ENCODE results near the gene TRAPPC3L.

TRAPPC3L gene

GRCh38 chr6:116571683-116572000 lies 26.2 kb upstream of the TRAPPC3L start:
- Histone ChIP-seq H3K4me3 (ENCODE audit: severe bottlenecking) (peak overlapping the region; percentile 83), H3K36me3 (ENCODE audit: low read depth) (peaks cover 28% of the 10 kb centered on the region), H3K27ac (ENCODE audit: poor library complexity, severe bottlenecking) (peak overlapping the region; percentile 66), H3K27me3 (ENCODE audit: insufficient read depth, poor library complexity, severe bottlenecking) (no peaks in the 10 kb centered on the region), H3K4me1 (ENCODE audit: insufficient read depth, poor library complexity, severe bottlenecking) (peaks cover 14% of the 10 kb centered on the region), H3K9me3 (ENCODE audit: severe bottlenecking) (no peaks in the 10 kb centered on the region)
- no peak for DNase-seq (ENCODE audit: low spot score)
- TF ChIP-seq, protein P1, sequence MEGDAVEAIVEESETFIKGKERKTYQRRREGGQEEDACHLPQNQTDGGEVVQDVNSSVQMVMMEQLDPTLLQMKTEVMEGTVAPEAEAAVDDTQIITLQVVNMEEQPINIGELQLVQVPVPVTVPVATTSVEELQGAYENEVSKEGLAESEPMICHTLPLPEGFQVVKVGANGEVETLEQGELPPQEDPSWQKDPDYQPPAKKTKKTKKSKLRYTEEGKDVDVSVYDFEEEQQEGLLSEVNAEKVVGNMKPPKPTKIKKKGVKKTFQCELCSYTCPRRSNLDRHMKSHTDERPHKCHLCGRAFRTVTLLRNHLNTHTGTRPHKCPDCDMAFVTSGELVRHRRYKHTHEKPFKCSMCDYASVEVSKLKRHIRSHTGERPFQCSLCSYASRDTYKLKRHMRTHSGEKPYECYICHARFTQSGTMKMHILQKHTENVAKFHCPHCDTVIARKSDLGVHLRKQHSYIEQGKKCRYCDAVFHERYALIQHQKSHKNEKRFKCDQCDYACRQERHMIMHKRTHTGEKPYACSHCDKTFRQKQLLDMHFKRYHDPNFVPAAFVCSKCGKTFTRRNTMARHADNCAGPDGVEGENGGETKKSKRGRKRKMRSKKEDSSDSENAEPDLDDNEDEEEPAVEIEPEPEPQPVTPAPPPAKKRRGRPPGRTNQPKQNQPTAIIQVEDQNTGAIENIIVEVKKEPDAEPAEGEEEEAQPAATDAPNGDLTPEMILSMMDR (IDR thresholded peaks at IDR 0.05; ENCODE audit: poor library complexity, severe bottlenecking) = no peak
- no peak for ATAC-seq (ENCODE audit: low read depth)

DNA sequence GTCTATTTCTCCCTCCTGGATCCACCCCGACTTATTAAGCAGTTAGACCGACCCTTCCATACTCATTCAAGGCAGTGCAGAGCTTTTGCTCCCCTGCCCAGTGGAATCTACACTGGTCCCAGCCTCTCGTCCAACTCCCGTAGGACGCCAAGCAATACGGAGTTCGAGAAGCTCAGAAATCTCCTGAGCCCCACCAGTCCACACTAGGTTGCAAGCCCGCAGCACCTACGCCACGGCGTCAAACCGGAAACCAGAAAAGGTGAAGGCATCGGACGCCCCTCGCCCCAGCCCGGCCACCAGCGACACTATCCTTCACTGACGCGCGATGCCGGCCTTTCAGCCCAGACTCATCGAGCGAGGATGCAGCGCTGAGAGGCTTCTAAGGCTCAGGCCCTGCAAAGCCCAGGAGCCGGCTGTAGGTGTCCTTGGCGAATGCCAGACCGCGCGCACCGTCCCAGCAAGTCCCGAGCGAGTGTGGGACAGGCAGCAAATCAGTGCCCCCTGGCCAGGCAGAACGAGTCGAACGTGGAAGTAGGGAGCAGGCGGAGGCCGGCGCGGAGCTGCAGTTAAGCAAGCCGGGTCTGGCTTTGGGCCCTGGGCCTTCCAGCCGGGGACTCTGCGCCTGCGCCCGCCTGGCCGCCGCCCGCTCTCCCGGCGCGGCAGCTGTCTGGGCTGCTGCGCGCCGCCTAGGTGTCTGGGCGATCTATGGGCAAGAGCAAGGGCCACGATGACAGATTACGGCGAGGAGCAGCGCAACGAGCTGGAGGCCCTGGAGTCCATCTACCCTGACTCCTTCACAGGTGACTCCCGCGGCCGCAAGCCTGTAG lies 25.6 kb upstream of the TRAPPC3L start, which contains the start of gene RWDD1:
Gene RWDD1 (plus strand): TSS at position 649 of the 827 bp plus-strand sequence. CDS start 79 bp downstream, at position 728.
- Histone ChIP-seq H3K4me1 (ENCODE audit: insufficient read depth, poor library complexity, severe bottlenecking) (peaks cover 14% of the 10 kb centered on the region), H3K27ac (ENCODE audit: poor library complexity, severe bottlenecking) (peak within 1 kb of the TSS; percentile 66), H3K4me3 (ENCODE audit: severe bottlenecking) (peak within 1 kb of the TSS; percentile 83), H3K36me3 (ENCODE audit: low read depth) (peaks cover 22% of the 10 kb centered on the region), H3K27me3 (ENCODE audit: insufficient read depth, poor library complexity, severe bottlenecking) (no peaks in the 10 kb centered on the region), H3K9me3 (ENCODE audit: severe bottlenecking) (no peaks in the 10 kb centered on the region)
- ATAC-seq (ENCODE audit: low read depth) (peak; percentile 98), DNase-seq (ENCODE audit: low spot score) (peak; percentile 99)
- TF ChIP-seq, protein P1 (IDR thresholded peaks at IDR 0.05; ENCODE audit: poor library complexity, severe bottlenecking) = no peak

DNA sequence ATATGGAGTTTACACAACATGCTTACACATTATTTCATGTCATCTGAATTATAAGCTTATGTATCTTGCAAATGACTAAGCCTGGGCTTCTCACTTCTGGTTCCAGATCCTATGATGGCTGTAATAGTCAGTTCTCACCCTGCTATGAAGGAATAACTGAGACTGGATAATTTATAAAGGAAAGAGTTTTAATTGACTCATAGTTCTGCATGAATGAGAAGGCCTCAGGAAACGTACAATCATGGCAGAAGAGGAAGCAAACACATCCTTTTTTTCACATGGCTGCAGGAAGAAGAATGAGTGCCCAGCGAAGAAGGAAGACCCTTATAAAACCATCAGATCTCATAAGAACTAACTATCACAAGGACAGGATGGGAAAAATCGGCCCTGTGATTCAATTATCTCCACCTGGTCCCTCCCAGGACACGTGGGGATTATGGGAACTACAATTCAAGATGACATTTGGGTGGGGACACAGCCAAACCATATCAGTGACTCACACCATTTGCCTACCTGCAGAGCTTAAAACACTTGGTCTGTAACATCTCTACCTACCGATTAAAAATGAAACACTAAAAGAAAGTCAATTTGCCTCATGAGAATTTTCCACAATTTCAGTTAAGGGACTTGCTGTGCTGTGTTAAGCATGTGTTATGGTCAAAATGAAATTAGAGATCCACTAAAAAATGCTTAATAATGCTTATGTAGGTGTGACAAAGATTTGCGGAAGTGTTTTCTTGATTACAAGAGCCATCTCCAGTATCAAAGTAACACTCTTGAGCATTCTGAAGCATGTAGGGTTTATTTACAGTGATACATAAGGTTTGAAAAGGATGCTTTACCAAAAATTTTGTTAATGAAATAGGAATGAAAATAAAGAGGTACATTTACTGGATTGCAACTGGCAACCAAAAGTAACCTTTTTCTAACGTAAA lies 23.6 kb upstream of the TRAPPC3L start:
- Histone ChIP-seq H3K36me3 (ENCODE audit: low read depth) (peaks cover 5% of the 10 kb centered on the region), H3K4me3 (ENCODE audit: severe bottlenecking) (no peak overlapping the region)

GRCh38 chr6:116568111-116568510 lies 22.6 kb upstream of the TRAPPC3L start:
- H3K27ac ChIP-seq (ENCODE audit: poor library complexity, severe bottlenecking) = no peak overlapping the region
- no peak overlapping the region for H3K4me3 ChIP-seq (ENCODE audit: severe bottlenecking)
- no peaks in the 10 kb centered on the region for H3K27me3 ChIP-seq (ENCODE audit: insufficient read depth, poor library complexity, severe bottlenecking)
- no peaks in the 10 kb centered on the region for H3K36me3 ChIP-seq (ENCODE audit: low read depth)
- peaks cover 12% of the 10 kb centered on the region for H3K4me1 ChIP-seq (ENCODE audit: insufficient read depth, poor library complexity, severe bottlenecking)
- no peak for ATAC-seq (ENCODE audit: low read depth)
- no peaks in the 10 kb centered on the region for H3K9me3 ChIP-seq (ENCODE audit: severe bottlenecking)
- TF ChIP-seq, protein P1 (IDR thresholded peaks at IDR 0.05; ENCODE audit: poor library complexity, severe bottlenecking) = no peak
- no peak for DNase-seq (ENCODE audit: low spot score)

More for the DNA sequence above, 23.6 kb upstream of the TRAPPC3L start:
- peaks cover 14% of the 10 kb centered on the region for H3K4me1 ChIP-seq (ENCODE audit: insufficient read depth, poor library complexity, severe bottlenecking)
- TF ChIP-seq, protein P1 (IDR thresholded peaks at IDR 0.05; ENCODE audit: poor library complexity, severe bottlenecking) = no peak
- no peaks in the 10 kb centered on the region for H3K9me3 ChIP-seq (ENCODE audit: severe bottlenecking)
- no peaks in the 10 kb centered on the region for H3K27me3 ChIP-seq (ENCODE audit: insufficient read depth, poor library complexity, severe bottlenecking)
- no peak overlapping the region for H3K27ac ChIP-seq (ENCODE audit: poor library complexity, severe bottlenecking)
- ATAC-seq (ENCODE audit: low read depth) (no peak), DNase-seq (ENCODE audit: low spot score) (no peak)

All from RWPE2 (cell line).